OCI-LY1 (cell line): Measurements from ENCODE around the gene PRRT2.

Source experiments
- H2AFZ ChIP-seq: fragments of 200-600 bp; sonication (generic), shearing (Covaris generic); 2 replicates; pipeline ENCODE4 v1.6.0; 2014; ENCODE audit warnings: antibody characterized with exemption, mild to moderate bottlenecking, low read length
- H3F3A ChIP-seq: fragments of 200-600 bp; sonication (generic), shearing (Covaris generic); 2 replicates; pipeline ENCODE4 v1.6.0; 2014; ENCODE audit warnings: mild to moderate bottlenecking, antibody characterized with exemption, low read length, moderate library complexity; ENCODE audit not compliant: insufficient read depth
- H3K27ac ChIP-seq: fragments of 200-600 bp; sonication (generic); 2 replicates; pipeline ENCODE4 v1.5.1; 2014; ENCODE audit warnings: low read length, mixed run types, mild to moderate bottlenecking, low read depth; ENCODE audit not compliant: poor library complexity, severe bottlenecking
- H3K27me3 ChIP-seq: fragments of 200-600 bp; sonication (generic); 2 replicates; pipeline ENCODE4 v1.6.0; 2014; ENCODE audit warnings: antibody characterized with exemption, mild to moderate bottlenecking, low read length, moderate library complexity; ENCODE audit not compliant: insufficient read depth
- H3K36me3 ChIP-seq: fragments of 200-600 bp; sonication (generic); 2 replicates; pipeline ENCODE4 v1.6.1; 2014; ENCODE audit warnings: mild to moderate bottlenecking, antibody characterized with exemption, low read length, moderate library complexity, mixed read lengths; ENCODE audit not compliant: insufficient read depth
- H3K4me1 ChIP-seq: fragments of 200-600 bp; sonication (generic); 2 replicates; pipeline ENCODE4 v1.5.1; 2014; ENCODE audit warnings: mild to moderate bottlenecking, low read length, moderate library complexity; ENCODE audit not compliant: insufficient read depth, severe bottlenecking
- H3K4me2 ChIP-seq: fragments of 200-600 bp; sonication (generic), shearing (Covaris generic); 2 replicates; pipeline ENCODE4 v1.6.1; 2014; ENCODE audit warnings: low read length
- H3K4me3 ChIP-seq: fragments of 200-600 bp; sonication (generic); 2 replicates; pipeline ENCODE4 v1.5.1; 2014; ENCODE audit warnings: low read length, low read depth, mild to moderate bottlenecking, mixed read lengths; ENCODE audit not compliant: poor library complexity, severe bottlenecking
- H3K79me2 ChIP-seq: fragments of 200-600 bp; shearing (Covaris generic); 2 replicates; pipeline ENCODE4 v1.6.1; 2016; ENCODE audit warnings: mixed run types, low read length, mixed read lengths; ENCODE audit not compliant: insufficient read depth
- H3K9ac ChIP-seq: fragments of 200-600 bp; sonication (generic), shearing (Covaris generic); 2 replicates; pipeline ENCODE4 v1.6.1; 2014; ENCODE audit warnings: mild to moderate bottlenecking, low read length, mixed read lengths
- H3K9me2 ChIP-seq: fragments of 200-600 bp; sonication (generic), shearing (Covaris generic); 2 replicates; pipeline ENCODE4 v1.6.1; 2014; ENCODE audit warnings: low read depth, mild to moderate bottlenecking, low read length, mixed read lengths
- H3K9me3 ChIP-seq: fragments of 200-600 bp; shearing (Covaris generic); 2 replicates; pipeline ENCODE4 v1.6.1; 2014; ENCODE audit warnings: low read length, mixed read lengths
- H4K20me1 ChIP-seq: fragments of 200-600 bp; sonication (generic), shearing (Covaris generic); 2 replicates; pipeline ENCODE4 v1.6.0; 2016; ENCODE audit warnings: mild to moderate bottlenecking, low read length; ENCODE audit not compliant: insufficient read depth
- CTCF ChIP-seq: fragments of 200-600 bp; sonication (generic), shearing (Covaris generic); IDR thresholded peaks from 2 replicates; pipeline ENCODE4 v1.5.1; 2017; ENCODE audit warnings: mild to moderate bottlenecking, antibody characterized with exemption, low read length, moderate library complexity, mixed read lengths
- EZH2 ChIP-seq: fragments of 200-600 bp; sonication (generic), shearing (Covaris generic); IDR thresholded peaks from 2 replicates; pipeline ENCODE4 v1.8.0; 2017; ENCODE audit warnings: borderline replicate concordance, mixed run types, mild to moderate bottlenecking, antibody characterized with exemption, low read length, moderate library complexity, mixed read lengths

PRRT2 gene

GRCh38 chr16:29774730-29775129 is 37.3 kb upstream of the PRRT2 start:
- Histone ChIP-seq H3K79me2 (no peaks in the 10 kb centered on the region), H3F3A (no peaks in the 10 kb centered on the region), H3K9me2 (no peaks in the 10 kb centered on the region), H3K9me3 (no peaks in the 10 kb centered on the region), H3K27ac (no peak overlapping the region), H3K9ac (no peak overlapping the region), H3K4me3 (no peak overlapping the region), H3K4me1 (no peaks in the 10 kb centered on the region), H3K27me3 (no peaks in the 10 kb centered on the region), H3K4me2 (no peak overlapping the region), H4K20me1 (no peaks in the 10 kb centered on the region), H3K36me3 (no peaks in the 10 kb centered on the region), H2AFZ (no peak overlapping the region)
- TF ChIP-seq CTCF (no peak), EZH2 (no peak)

- Histone ChIP-seq H3K36me3 (no peaks in the 10 kb centered on the region), H3K4me1 (no peaks in the 10 kb centered on the region), H3K4me2 (no peak overlapping the region), H3K4me3 (no peak overlapping the region), H3F3A (no peaks in the 10 kb centered on the region), H3K9ac (no peak overlapping the region), H4K20me1 (no peaks in the 10 kb centered on the region), H3K27ac (no peak overlapping the region), H3K9me2 (no peaks in the 10 kb centered on the region), H2AFZ (no peak overlapping the region), H3K79me2 (no peaks in the 10 kb centered on the region), H3K9me3 (no peaks in the 10 kb centered on the region), H3K27me3 (no peaks in the 10 kb centered on the region)
- no peak for TF ChIP-seq CTCF
- no peak for TF ChIP-seq EZH2
These were observed 36.1 kb upstream of the PRRT2 start for GRCh38 chr16:29775742-29776408.

GRCh38 chr16:29777576-29778350 is 34.2 kb upstream of the PRRT2 start, which contains the start of gene ZG16:
TSS of gene ZG16 (plus strand) at chr16:29778256. CDS start at chr16:29779267, 1,011 bp downstream.
- Histone ChIP-seq H3K4me1 (no peaks in the 10 kb centered on the region), H3K79me2 (no peaks in the 10 kb centered on the region), H3K4me3 (no peak within 1 kb of the TSS), H3K27ac (no peak within 1 kb of the TSS), H3K4me2 (no peak within 1 kb of the TSS), H3K27me3 (0 out of 2 replicates have a peak, but pooled peaks cover 11% of the 10 kb centered on the region), H3F3A (no peaks in the 10 kb centered on the region), H3K9me2 (no peaks in the 10 kb centered on the region), H2AFZ (no peak within 1 kb of the TSS), H3K9ac (no peak within 1 kb of the TSS), H4K20me1 (no peaks in the 10 kb centered on the region), H3K36me3 (no peaks in the 10 kb centered on the region), H3K9me3 (no peaks in the 10 kb centered on the region)
- no peak for TF ChIP-seq CTCF
- TF ChIP-seq EZH2 = no peak
